SU-DHL-6 (cell line): ENCODE results near the gene TECPR2.

Experiments
- H2AFZ ChIP-seq: fragments of 200-600 bp; sonication (generic); 2 replicates; pipeline ENCODE4 v1.6.1; 2014; ENCODE audit warnings: low read depth, mild to moderate bottlenecking, moderate library complexity, mixed read lengths, antibody characterized with exemption, low read length; ENCODE audit not compliant: severe bottlenecking
- H3F3A ChIP-seq: fragments of 200-600 bp; shearing (Covaris generic); 2 replicates; pipeline ENCODE4 v1.6.0; 2016; ENCODE audit warnings: antibody characterized with exemption, mild to moderate bottlenecking; ENCODE audit not compliant: insufficient read depth
- H3K27ac ChIP-seq: fragments of 200-600 bp; sonication (generic); 2 replicates; pipeline ENCODE4 v1.5.1; 2016; ENCODE audit warnings: low read depth, mild to moderate bottlenecking, low read length, moderate library complexity, mixed read lengths
- H3K27me3 ChIP-seq: fragments of 200-600 bp; sonication (generic), shearing (Covaris generic); 2 replicates; pipeline ENCODE4 v1.6.0; 2014; ENCODE audit warnings: mild to moderate bottlenecking, low read length
- H3K36me3 ChIP-seq: fragments of 200-600 bp; sonication (generic); 2 replicates; pipeline ENCODE4 v1.6.1; 2014; ENCODE audit warnings: mild to moderate bottlenecking, low read length, mixed read lengths
- H3K4me2 ChIP-seq: fragments of 300-600, 200-600 bp; shearing (Covaris generic), sonication (generic); 2 replicates; pipeline ENCODE4 v1.6.0; 2014; ENCODE audit warnings: low read length, low read depth, mild to moderate bottlenecking; ENCODE audit not compliant: poor library complexity, severe bottlenecking
- H3K4me3 ChIP-seq: fragments of 200-600 bp; sonication (generic); 2 replicates; pipeline ENCODE4 v1.5.1; 2014; ENCODE audit warnings: antibody characterized with exemption, low read length, mild to moderate bottlenecking, mixed read lengths; ENCODE audit not compliant: insufficient read depth, poor library complexity, severe bottlenecking
- H3K79me2 ChIP-seq: fragments of 200-600 bp; sonication (generic); 2 replicates; pipeline ENCODE4 v1.6.1; 2014; ENCODE audit warnings: mild to moderate bottlenecking, low read length, moderate library complexity; ENCODE audit not compliant: insufficient read depth
- H3K9ac ChIP-seq: fragments of 200-600 bp; sonication (generic); 2 replicates; pipeline ENCODE4 v1.7.0; 2014; ENCODE audit warnings: mild to moderate bottlenecking, low read length
- H3K9me2 ChIP-seq: fragments of 200-600 bp; sonication (generic); replicated peaks from 2 replicates; pipeline ENCODE4 v1.6.1; 2014; ENCODE audit warnings: low read length; ENCODE audit not compliant: insufficient read depth
- H3K9me3 ChIP-seq: fragments of 200-600 bp; sonication (generic); 2 replicates; pipeline ENCODE4 v1.6.1; 2014; ENCODE audit warnings: low read length, mixed read lengths; ENCODE audit not compliant: insufficient read depth
- H4K20me1 ChIP-seq: fragments of 200-600 bp; sonication (generic); 2 replicates; pipeline ENCODE4 v1.6.1; 2014; ENCODE audit warnings: low read depth, mild to moderate bottlenecking, antibody characterized with exemption, low read length, moderate library complexity, mixed read lengths
- EZH2phosphoT487 ChIP-seq: fragments of 200-600 bp; sonication (generic), shearing (Covaris generic); conservative IDR thresholded peaks from 2 replicates; pipeline ENCODE4 v1.6.1; 2018; ENCODE audit warnings: mild to moderate bottlenecking, antibody characterized with exemption, low read length, moderate library complexity, mixed read lengths
- TF ChIP-seq, protein P1 (sequence below): fragments of 200-600 bp; sonication (generic); IDR thresholded peaks from one replicate; pipeline ENCODE4 v1.5.1; 2017; ENCODE audit warnings: antibody characterized with exemption, mild to moderate bottlenecking, low read length, moderate library complexity; ENCODE audit not compliant: insufficient read depth, poor library complexity, severe bottlenecking

The TECPR2 gene

GRCh38 chr14:102377696-102378095 lies 15.0 kb downstream of the TECPR2 start:
- H3K9ac ChIP-seq: no peak overlapping the region

GRCh38 chr14:102378830-102379229 lies 16.1 kb downstream of the TECPR2 start:
- Histone ChIP-seq H3K4me3 (no peak overlapping the region), H3K36me3 (no peaks in the 10 kb centered on the region), H3K27me3 (no peaks in the 10 kb centered on the region), H3K9ac (no peak overlapping the region), H3K79me2 (no peaks in the 10 kb centered on the region), H3K4me2 (no peak overlapping the region), H3F3A (no peaks in the 10 kb centered on the region), H3K27ac (no peak overlapping the region), H4K20me1 (no peaks in the 10 kb centered on the region), H2AFZ (no peak overlapping the region), H3K9me2 (no peaks in the 10 kb centered on the region), H3K9me3 (no peaks in the 10 kb centered on the region)
- no peak for TF ChIP-seq EZH2phosphoT487
- TF ChIP-seq, protein P1, sequence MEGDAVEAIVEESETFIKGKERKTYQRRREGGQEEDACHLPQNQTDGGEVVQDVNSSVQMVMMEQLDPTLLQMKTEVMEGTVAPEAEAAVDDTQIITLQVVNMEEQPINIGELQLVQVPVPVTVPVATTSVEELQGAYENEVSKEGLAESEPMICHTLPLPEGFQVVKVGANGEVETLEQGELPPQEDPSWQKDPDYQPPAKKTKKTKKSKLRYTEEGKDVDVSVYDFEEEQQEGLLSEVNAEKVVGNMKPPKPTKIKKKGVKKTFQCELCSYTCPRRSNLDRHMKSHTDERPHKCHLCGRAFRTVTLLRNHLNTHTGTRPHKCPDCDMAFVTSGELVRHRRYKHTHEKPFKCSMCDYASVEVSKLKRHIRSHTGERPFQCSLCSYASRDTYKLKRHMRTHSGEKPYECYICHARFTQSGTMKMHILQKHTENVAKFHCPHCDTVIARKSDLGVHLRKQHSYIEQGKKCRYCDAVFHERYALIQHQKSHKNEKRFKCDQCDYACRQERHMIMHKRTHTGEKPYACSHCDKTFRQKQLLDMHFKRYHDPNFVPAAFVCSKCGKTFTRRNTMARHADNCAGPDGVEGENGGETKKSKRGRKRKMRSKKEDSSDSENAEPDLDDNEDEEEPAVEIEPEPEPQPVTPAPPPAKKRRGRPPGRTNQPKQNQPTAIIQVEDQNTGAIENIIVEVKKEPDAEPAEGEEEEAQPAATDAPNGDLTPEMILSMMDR: no peak

More at GRCh38 chr14:102377696-102378095, 15.0 kb downstream of the TECPR2 start:
- H3K79me2 ChIP-seq: no peaks in the 10 kb centered on the region
- H3K27me3 ChIP-seq: no peaks in the 10 kb centered on the region
- H3K36me3 ChIP-seq: no peaks in the 10 kb centered on the region
- no peak overlapping the region for H3K4me2 ChIP-seq
- no peaks in the 10 kb centered on the region for H3F3A ChIP-seq
- no peak overlapping the region for H3K4me3 ChIP-seq
- H3K27ac ChIP-seq: no peak overlapping the region
- TF ChIP-seq, protein P1: no peak
- TF ChIP-seq EZH2phosphoT487: no peak
- H4K20me1 ChIP-seq: no peaks in the 10 kb centered on the region
- H3K9me2 ChIP-seq: no peaks in the 10 kb centered on the region
- no peaks in the 10 kb centered on the region for H3K9me3 ChIP-seq
- H2AFZ ChIP-seq: no peak overlapping the region

DNA sequence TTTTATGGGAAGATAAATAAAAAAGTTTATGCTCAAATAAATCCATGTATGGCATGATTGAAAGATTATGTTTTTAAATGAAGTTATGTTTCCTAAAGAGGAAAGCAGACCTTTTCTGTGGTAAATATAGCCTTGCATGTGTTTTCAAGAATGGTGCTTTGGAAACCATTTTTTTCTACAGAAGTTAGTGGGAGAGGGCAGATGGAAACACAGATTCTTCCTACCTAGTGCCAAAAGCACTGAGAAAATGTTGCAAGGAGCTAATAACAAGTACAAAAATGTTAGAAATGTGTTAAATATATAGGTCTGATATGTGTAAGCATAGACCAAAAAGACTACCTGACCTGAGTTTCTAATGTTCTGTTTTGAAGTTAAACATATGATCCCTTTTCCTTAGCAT lies 24.3 kb downstream of the TECPR2 start:
- Histone ChIP-seq H3K36me3 (no peaks in the 10 kb centered on the region), H3K4me2 (no peak overlapping the region), H4K20me1 (no peaks in the 10 kb centered on the region), H2AFZ (no peak overlapping the region), H3K27me3 (no peaks in the 10 kb centered on the region), H3F3A (no peaks in the 10 kb centered on the region), H3K9ac (no peak overlapping the region), H3K9me2 (no peaks in the 10 kb centered on the region), H3K27ac (no peak overlapping the region), H3K9me3 (no peaks in the 10 kb centered on the region), H3K79me2 (no peaks in the 10 kb centered on the region), H3K4me3 (no peak overlapping the region)
- no peak for TF ChIP-seq EZH2phosphoT487
- TF ChIP-seq, protein P1: no peak
